OCI-LY7 (cell line): ENCODE data around the gene GRIN3A. TPM values are rescaled to one million over a fixed set of nuclear protein-coding genes. Genes with fewer than 3 reads are reported as not detected.

ENCODE experiments used
- BruUV-seq: library from RNA; stranded (reverse); fragments of 400-500 nt; replicated peaks from 2 replicates; lab custom pipeline; 2021; lab: Mats Ljungman, UMichigan
- CTCF ChIA-PET: fragments of 300-600 bp; sonication (Branson Sonifier 250); formaldehyde crosslinking; loops from one replicate; lab custom pipeline; 2022; ENCODE audit warnings: antibody characterized with exemption; ENCODE audit not compliant: unreplicated experiment; lab: Charles Lee
- POLR2A ChIA-PET: fragments of 300-600 bp; sonication (Branson Sonifier 250); formaldehyde crosslinking; loops from one replicate; lab custom pipeline; 2022; ENCODE audit warnings: antibody characterized with exemption; lab: Charles Lee
- DNase-seq: peaks from one replicate; pipeline ENCODE4 v3.0.0-alpha.2; 2015; ENCODE audit warnings: low spot score
- H2AFZ ChIP-seq: fragments of 200-600 bp; sonication (generic), shearing (Covaris generic); 2 replicates; pipeline ENCODE4 v1.6.1; 2014; ENCODE audit warnings: mild to moderate bottlenecking, antibody characterized with exemption, low read length, moderate library complexity
- H3K27ac ChIP-seq: fragments of 200-600 bp; sonication (generic); 2 replicates; pipeline ENCODE4 v1.5.1; 2014; ENCODE audit warnings: mixed run types, low read depth, mild to moderate bottlenecking, moderate library complexity, low read length, inconsistent platforms; ENCODE audit not compliant: poor library complexity, severe bottlenecking
- H3K36me3 ChIP-seq: fragments of 200-600 bp; sonication (generic); 2 replicates; pipeline ENCODE4 v1.6.1; 2014; ENCODE audit warnings: mild to moderate bottlenecking, antibody characterized with exemption, low read length, moderate library complexity, mixed read lengths; ENCODE audit not compliant: insufficient read depth
- H3K4me1 ChIP-seq: fragments of 200-600 bp; sonication (generic); 2 replicates; pipeline ENCODE4 v1.5.1; 2014; ENCODE audit warnings: mild to moderate bottlenecking, low read length; ENCODE audit not compliant: insufficient read depth, poor library complexity, severe bottlenecking
- H3K4me2 ChIP-seq: fragments of 200-600 bp; sonication (generic); 2 replicates; pipeline ENCODE4 v1.6.1; 2014; ENCODE audit warnings: mild to moderate bottlenecking, low read length
- H3K4me3 ChIP-seq: fragments of 200-600 bp; sonication (generic); 2 replicates; pipeline ENCODE4 v1.5.1; 2014; ENCODE audit warnings: mild to moderate bottlenecking, low read depth, low read length; ENCODE audit not compliant: poor library complexity, severe bottlenecking
- H3K79me2 ChIP-seq: fragments of 200-600 bp; sonication (generic); 2 replicates; pipeline ENCODE4 v1.6.1; 2016; ENCODE audit warnings: low read depth, mild to moderate bottlenecking, low read length, moderate library complexity, mixed read lengths; ENCODE audit not compliant: insufficient read depth
- H3K9me2 ChIP-seq: fragments of 200-600 bp; sonication (generic); 2 replicates; pipeline ENCODE4 v1.6.1; 2016; ENCODE audit warnings: mild to moderate bottlenecking, low read length, mixed read lengths; ENCODE audit not compliant: insufficient read depth
- H3K9me3 ChIP-seq: fragments of 200-600 bp; sonication (generic); 2 replicates; pipeline ENCODE4 v1.6.1; 2014; ENCODE audit warnings: mild to moderate bottlenecking, mixed run types, low read length, mixed read lengths
- H4K20me1 ChIP-seq: fragments of 200-600 bp; sonication (generic); 2 replicates; pipeline ENCODE4 v1.6.1; 2014; ENCODE audit warnings: mild to moderate bottlenecking, antibody characterized with exemption, low read length, moderate library complexity, mixed read lengths; ENCODE audit not compliant: insufficient read depth
- EZH2phosphoT487 ChIP-seq: fragments of 200-600 bp; sonication (generic); IDR thresholded peaks from 2 replicates; pipeline ENCODE4 v1.6.1; 2018; ENCODE audit warnings: low read depth, borderline replicate concordance, mild to moderate bottlenecking, mixed run types, antibody characterized with exemption, low read length, moderate library complexity, mixed read lengths
- intact Hi-C: fragments of 100-400 bp; cut with micrococcal nuclease; formaldehyde crosslinking; loops from one replicate; pipeline ENCODE4 v1.10.0; 2022; ENCODE audit not compliant: unreplicated experiment
- total RNA-seq, 2 experiments: library from RNA; depleted of rRNA in 1 of 2; stranded (reverse); fragments of >200 nt in 1 of 2; shearing (Covaris generic) in 1 of 2; gene quantifications; 2 replicates each; pipeline ENCODE4 v1.2.3, GENCODE V29; 2014 to 2022
- TF ChIP-seq, protein P1 (sequence below): fragments of 200-600 bp; sonication (generic); conservative IDR thresholded peaks from 2 replicates; pipeline ENCODE4 v1.5.1; 2014; ENCODE audit warnings: mild to moderate bottlenecking, antibody characterized with exemption, low read length, moderate library complexity, mixed read lengths

The GRIN3A gene
- total RNA-seq, 2 experiments from 2014 or later = not detected

DNA sequence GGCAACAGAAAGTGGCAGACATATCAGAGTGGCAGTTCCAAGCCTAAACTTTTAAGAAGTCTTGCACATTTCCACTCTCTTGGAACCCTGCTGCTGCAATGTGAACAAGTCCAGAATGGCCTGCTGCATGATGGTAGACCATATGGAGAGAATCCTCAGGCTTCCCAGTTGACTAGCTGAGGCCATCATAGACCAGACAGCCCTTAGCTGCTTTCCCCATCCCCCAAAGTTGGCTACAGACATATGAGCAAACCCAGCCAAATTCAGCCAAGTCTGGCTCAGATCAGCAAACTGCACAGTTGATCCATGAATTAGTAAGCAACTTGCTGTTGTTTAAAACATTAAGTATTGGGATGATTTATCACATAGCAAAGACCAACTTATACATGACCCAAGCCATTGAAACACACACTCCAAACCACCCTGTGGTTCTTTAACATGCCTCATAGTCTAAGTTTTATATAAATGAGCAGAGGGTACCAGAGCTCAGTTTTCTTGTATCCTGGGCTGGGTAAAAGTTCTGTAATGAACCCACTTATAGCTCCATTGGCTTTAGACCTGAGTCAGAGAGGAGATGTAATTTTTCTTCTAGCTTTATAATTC is 163.6 kb downstream of the GRIN3A start:
- Histone ChIP-seq H3K79me2 (no peaks in the 10 kb centered on the region), H3K9me2 (no peaks in the 10 kb centered on the region), H3K4me2 (no peak overlapping the region), H2AFZ (no peak overlapping the region), H3K36me3 (no peaks in the 10 kb centered on the region), H3K4me3 (no peak overlapping the region), H3K9me3 (no peaks in the 10 kb centered on the region), H3K27ac (no peak overlapping the region), H4K20me1 (no peaks in the 10 kb centered on the region), H3K4me1 (no peaks in the 10 kb centered on the region)
- no peak for TF ChIP-seq EZH2phosphoT487
- TF ChIP-seq, protein P1, sequence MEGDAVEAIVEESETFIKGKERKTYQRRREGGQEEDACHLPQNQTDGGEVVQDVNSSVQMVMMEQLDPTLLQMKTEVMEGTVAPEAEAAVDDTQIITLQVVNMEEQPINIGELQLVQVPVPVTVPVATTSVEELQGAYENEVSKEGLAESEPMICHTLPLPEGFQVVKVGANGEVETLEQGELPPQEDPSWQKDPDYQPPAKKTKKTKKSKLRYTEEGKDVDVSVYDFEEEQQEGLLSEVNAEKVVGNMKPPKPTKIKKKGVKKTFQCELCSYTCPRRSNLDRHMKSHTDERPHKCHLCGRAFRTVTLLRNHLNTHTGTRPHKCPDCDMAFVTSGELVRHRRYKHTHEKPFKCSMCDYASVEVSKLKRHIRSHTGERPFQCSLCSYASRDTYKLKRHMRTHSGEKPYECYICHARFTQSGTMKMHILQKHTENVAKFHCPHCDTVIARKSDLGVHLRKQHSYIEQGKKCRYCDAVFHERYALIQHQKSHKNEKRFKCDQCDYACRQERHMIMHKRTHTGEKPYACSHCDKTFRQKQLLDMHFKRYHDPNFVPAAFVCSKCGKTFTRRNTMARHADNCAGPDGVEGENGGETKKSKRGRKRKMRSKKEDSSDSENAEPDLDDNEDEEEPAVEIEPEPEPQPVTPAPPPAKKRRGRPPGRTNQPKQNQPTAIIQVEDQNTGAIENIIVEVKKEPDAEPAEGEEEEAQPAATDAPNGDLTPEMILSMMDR = no peak
- DNase-seq = no peak
- CTCF ChIA-PET = no interaction called here
- intact Hi-C loops = no loop called here
- POLR2A ChIA-PET = no interaction called here
- BruUV-seq = no TSS peak

DNA sequence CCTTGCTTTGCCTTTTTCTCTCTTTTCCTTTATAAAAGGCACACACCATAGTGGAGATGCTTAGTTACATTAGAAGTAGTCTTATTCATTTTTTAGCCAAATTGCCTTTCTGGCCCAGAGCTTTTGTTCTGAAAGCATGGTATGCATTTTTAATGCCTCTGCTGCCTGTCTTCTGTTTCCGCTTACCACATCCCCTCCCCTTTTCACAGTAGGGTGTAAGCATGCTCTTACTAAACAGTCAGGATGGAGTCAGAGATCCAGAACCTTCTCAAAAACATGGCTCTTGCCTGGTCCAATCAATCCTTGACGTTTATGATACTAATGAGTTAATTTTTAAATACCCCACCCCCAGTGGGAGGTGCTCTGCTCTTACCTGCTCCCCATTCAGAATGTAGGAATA is 166.1 kb downstream of the GRIN3A start:
- intact Hi-C loops = no loop called here
- no peaks in the 10 kb centered on the region for H3K4me1 ChIP-seq
- H3K79me2 ChIP-seq = no peaks in the 10 kb centered on the region
- H3K9me3 ChIP-seq = no peaks in the 10 kb centered on the region
- H3K4me3 ChIP-seq = no peak overlapping the region
- ChIA-PET POLR2A (no interaction called here), CTCF (interaction anchor here (0.5 kb wide), 1 partner anchor 489 kb away, joined by 3 read pairs; no protein-coding TSS in a partner anchor)
- H3K9me2 ChIP-seq = no peaks in the 10 kb centered on the region
- H3K4me2 ChIP-seq = no peak overlapping the region
- H3K27ac ChIP-seq = no peak overlapping the region
- no peak overlapping the region for H2AFZ ChIP-seq
- TF ChIP-seq, protein P1 = no peak
- TF ChIP-seq EZH2phosphoT487 = no peak
- DNase-seq = no peak
- H3K36me3 ChIP-seq = peaks cover 11% of the 10 kb centered on the region
- no peaks in the 10 kb centered on the region for H4K20me1 ChIP-seq
- no TSS peak for BruUV-seq

DNA sequence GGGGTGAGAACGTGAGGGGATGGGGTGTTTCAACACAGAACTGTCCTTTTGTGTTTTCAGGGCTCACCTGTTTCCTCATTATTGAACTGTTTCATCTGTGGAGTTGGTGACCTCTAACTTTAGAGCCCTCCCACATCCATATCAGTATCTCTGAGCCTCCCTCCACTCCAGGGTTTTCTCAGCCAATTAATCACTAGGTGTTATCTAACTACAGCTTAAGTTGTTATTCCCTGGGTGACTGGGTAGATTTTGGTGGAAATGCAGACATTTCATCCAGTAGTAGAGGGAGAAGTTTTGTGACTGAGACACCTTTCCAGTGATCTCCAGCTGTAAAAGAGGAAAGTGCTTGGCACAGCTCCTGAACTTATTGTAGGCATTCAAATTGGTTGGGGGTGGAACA is 167.3 kb downstream of the GRIN3A start:
- intact Hi-C loops = no loop called here
- BruUV-seq = no TSS peak
- no peak overlapping the region for H3K4me3 ChIP-seq
- ChIA-PET CTCF (no interaction called here), POLR2A (interaction anchor here (0.7 to 1.3 kb wide), 2 partner anchors 10 to 81 kb away, joined by 3 read pairs; no protein-coding TSS in a partner anchor)
- no peaks in the 10 kb centered on the region for H3K9me3 ChIP-seq
- DNase-seq = no peak
- H4K20me1 ChIP-seq = no peaks in the 10 kb centered on the region
- H3K79me2 ChIP-seq = no peaks in the 10 kb centered on the region
- no peak overlapping the region for H2AFZ ChIP-seq
- no peaks in the 10 kb centered on the region for H3K9me2 ChIP-seq
- H3K4me1 ChIP-seq = no peaks in the 10 kb centered on the region
- no peak for TF ChIP-seq EZH2phosphoT487
- TF ChIP-seq, protein P1 = no peak
- no peak overlapping the region for H3K27ac ChIP-seq
- H3K36me3 ChIP-seq = peaks cover 22% of the 10 kb centered on the region
- no peak overlapping the region for H3K4me2 ChIP-seq
